22Rv1 (cell line): ENCODE measurements around the gene GLIS1.

Experiments
- H3K27ac ChIP-seq: fragments of 450-650 bp; 2 replicates; pipeline ENCODE4 v1.5.1; 2017
- CTCF ChIP-seq: fragments of 450-650 bp; IDR thresholded peaks from 2 replicates; pipeline ENCODE4 v1.5.1; 2017; ENCODE audit warnings: mild to moderate bottlenecking
- ZFX ChIP-seq: fragments of 450-650 bp; IDR thresholded peaks from 2 replicates; pipeline ENCODE4 v1.6.1; 2017; ENCODE audit warnings: antibody characterized with exemption, borderline replicate concordance

Gene GLIS1

GRCh38 chr1:53567851-53568250 lies 171.1 kb downstream of the GLIS1 start:
- H3K27ac ChIP-seq = no peak overlapping the region
- no peak for TF ChIP-seq ZFX
- no peak for TF ChIP-seq CTCF

- TF ChIP-seq CTCF = no peak
- no peak for TF ChIP-seq ZFX
- no peak overlapping the region for H3K27ac ChIP-seq
Observed at GRCh38 chr1:53567450-53567849, 171.5 kb downstream of the GLIS1 start.

GRCh38 chr1:53563611-53564010 lies 175.4 kb downstream of the GLIS1 start:
- no peak for TF ChIP-seq ZFX
- TF ChIP-seq CTCF = no peak
- H3K27ac ChIP-seq = no peak overlapping the region

GRCh38 chr1:53562981-53563379 lies 176.0 kb downstream of the GLIS1 start:
- H3K27ac ChIP-seq = no peak overlapping the region
- TF ChIP-seq CTCF (no peak), ZFX (no peak)

- H3K27ac ChIP-seq = no peak overlapping the region
- no peak for TF ChIP-seq ZFX
- no peak for TF ChIP-seq CTCF
Observed at GRCh38 chr1:53562291-53562980, 176.5 kb downstream of the GLIS1 start.

GRCh38 chr1:53561503-53562105 lies 177.4 kb downstream of the GLIS1 start:
- TF ChIP-seq ZFX (no peak), CTCF (no peak)
- no peak overlapping the region for H3K27ac ChIP-seq
